ENCODE measurements around the gene CEP72.

GRCh38 chr5:589173-589572 is 23.0 kb upstream of the CEP72 start:
- TF ChIP-seq EZH2phosphoT487 (IDR thresholded peaks at IDR 0.05; ENCODE audit: low read depth, severe bottlenecking, unreplicated experiment) (no peak), CTCF (IDR thresholded peaks at IDR 0.05; ENCODE audit: poor library complexity) (no peak)

All from hepatocyte (in vitro differentiated cells).